HL-60 (cell line): ENCODE results near the gene TEC.

ENCODE experiments used
- POLR2AphosphoS5 ChIP-seq: IDR thresholded peaks from 2 replicates; pipeline ENCODE4 v1.6.1; 2012; ENCODE audit warnings: low read depth
- SPI1 ChIP-seq: IDR thresholded peaks from 2 replicates; pipeline ENCODE4 v1.6.1; 2012; ENCODE audit warnings: low read depth, mild to moderate bottlenecking, borderline replicate concordance
- TF ChIP-seq, protein P1 (sequence below): IDR thresholded peaks from one replicate; pipeline ENCODE4 v1.5.1; 2011; ENCODE audit warnings: low read length, control low read depth, inconsistent platforms; ENCODE audit not compliant: insufficient read depth
- TF ChIP-seq, protein P2 (sequence below): IDR thresholded peaks from 2 replicates; pipeline ENCODE4 v1.6.1; 2012; ENCODE audit warnings: low read depth; ENCODE audit not compliant: insufficient replicate concordance

DNA sequence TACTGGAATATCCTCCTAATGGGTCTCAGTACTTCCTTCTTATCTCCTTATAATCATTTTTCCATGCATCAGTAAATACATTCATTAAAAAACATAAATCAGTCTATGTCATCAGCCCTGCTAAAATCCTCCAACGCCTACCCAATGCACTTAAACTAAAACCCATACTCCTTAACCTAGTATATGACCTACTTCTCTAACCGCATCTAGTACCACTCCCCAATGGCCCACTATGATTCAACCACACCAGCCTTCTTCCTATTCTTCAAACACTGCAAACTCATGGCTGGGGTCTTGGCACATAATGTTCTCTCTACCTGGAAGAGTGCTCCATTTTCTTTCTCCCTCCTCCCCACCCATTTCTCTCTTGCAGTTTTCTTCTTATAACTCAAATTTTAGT is 18.7 kb downstream of the TEC start:
- TF ChIP-seq, protein P1, sequence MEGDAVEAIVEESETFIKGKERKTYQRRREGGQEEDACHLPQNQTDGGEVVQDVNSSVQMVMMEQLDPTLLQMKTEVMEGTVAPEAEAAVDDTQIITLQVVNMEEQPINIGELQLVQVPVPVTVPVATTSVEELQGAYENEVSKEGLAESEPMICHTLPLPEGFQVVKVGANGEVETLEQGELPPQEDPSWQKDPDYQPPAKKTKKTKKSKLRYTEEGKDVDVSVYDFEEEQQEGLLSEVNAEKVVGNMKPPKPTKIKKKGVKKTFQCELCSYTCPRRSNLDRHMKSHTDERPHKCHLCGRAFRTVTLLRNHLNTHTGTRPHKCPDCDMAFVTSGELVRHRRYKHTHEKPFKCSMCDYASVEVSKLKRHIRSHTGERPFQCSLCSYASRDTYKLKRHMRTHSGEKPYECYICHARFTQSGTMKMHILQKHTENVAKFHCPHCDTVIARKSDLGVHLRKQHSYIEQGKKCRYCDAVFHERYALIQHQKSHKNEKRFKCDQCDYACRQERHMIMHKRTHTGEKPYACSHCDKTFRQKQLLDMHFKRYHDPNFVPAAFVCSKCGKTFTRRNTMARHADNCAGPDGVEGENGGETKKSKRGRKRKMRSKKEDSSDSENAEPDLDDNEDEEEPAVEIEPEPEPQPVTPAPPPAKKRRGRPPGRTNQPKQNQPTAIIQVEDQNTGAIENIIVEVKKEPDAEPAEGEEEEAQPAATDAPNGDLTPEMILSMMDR: no peak
- no peak for TF ChIP-seq POLR2AphosphoS5
- TF ChIP-seq SPI1: no peak
- TF ChIP-seq, protein P2, sequence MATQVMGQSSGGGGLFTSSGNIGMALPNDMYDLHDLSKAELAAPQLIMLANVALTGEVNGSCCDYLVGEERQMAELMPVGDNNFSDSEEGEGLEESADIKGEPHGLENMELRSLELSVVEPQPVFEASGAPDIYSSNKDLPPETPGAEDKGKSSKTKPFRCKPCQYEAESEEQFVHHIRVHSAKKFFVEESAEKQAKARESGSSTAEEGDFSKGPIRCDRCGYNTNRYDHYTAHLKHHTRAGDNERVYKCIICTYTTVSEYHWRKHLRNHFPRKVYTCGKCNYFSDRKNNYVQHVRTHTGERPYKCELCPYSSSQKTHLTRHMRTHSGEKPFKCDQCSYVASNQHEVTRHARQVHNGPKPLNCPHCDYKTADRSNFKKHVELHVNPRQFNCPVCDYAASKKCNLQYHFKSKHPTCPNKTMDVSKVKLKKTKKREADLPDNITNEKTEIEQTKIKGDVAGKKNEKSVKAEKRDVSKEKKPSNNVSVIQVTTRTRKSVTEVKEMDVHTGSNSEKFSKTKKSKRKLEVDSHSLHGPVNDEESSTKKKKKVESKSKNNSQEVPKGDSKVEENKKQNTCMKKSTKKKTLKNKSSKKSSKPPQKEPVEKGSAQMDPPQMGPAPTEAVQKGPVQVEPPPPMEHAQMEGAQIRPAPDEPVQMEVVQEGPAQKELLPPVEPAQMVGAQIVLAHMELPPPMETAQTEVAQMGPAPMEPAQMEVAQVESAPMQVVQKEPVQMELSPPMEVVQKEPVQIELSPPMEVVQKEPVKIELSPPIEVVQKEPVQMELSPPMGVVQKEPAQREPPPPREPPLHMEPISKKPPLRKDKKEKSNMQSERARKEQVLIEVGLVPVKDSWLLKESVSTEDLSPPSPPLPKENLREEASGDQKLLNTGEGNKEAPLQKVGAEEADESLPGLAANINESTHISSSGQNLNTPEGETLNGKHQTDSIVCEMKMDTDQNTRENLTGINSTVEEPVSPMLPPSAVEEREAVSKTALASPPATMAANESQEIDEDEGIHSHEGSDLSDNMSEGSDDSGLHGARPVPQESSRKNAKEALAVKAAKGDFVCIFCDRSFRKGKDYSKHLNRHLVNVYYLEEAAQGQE: no peak
